ENCODE measurements around the gene FCHSD2. TPM values are rescaled to one million over a fixed set of nuclear protein-coding genes. Genes with fewer than 3 reads are reported as not detected.

The FCHSD2 gene
- total and polyA plus RNA-seq, 2 donors (not counting 3 experiments of a cell fraction or from before 2014, with no cell fraction given): 20.8 to 56.9 TPM

DNA sequence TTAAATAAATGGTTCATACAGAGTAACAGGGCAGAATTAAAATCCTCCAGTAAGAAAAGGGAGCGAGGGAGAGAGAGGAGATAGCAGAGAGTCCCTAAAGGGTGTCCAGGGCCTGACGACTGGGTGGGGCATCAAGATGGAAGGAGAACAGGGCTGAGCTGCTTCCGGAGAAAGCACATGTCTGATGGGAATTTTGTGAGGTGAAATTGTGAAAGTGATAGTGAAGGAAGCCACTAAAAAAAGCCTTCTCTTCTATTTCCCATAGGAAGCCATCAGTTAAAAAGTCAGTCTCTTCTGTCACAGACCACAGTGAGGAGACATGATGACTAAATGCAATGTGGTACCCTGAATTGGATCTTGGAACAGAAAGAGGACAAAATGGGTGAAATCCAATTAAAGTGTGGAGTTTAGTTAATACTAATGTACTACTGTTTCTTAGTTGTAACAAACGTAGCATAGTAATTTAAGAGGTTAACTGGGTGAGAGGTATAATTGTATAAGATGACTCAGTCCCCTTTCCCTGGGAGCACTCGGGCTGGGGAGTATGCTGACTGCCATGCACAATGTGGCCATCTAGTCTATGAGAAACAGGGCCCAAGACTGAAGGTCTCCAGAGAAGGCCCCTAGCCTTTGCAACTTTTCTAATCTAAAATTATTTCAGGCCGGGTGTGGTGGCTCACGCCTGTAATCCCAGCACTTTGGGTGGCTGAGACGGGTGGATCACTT is 29.5 kb upstream of the FCHSD2 start:
- H3K27me3 ChIP-seq (ENCODE audit: control insufficient read depth in 2 of 2, insufficient read depth in 2 of 2, low read length in 2 of 2): no peaks in the 10 kb centered on the region
- no peak overlapping the region for H3K4me3 ChIP-seq (replicated peaks in 1 of 3; ENCODE audit: insufficient read depth in 1 of 3, low read depth in 1 of 3, low read length in 3 of 3)
- no peaks in the 10 kb centered on the region for H3K79me2 ChIP-seq (ENCODE audit: control insufficient read depth, insufficient read depth, low read length)
- H3K36me3 ChIP-seq (ENCODE audit: control insufficient read depth in 2 of 2, extremely low read depth in 1 of 2, insufficient read depth in 2 of 2, low read length in 2 of 2): no peaks in the 10 kb centered on the region
- H2AFZ ChIP-seq (ENCODE audit: low read depth, low read length): no peak overlapping the region
- ChIA-PET POLR2A (no interaction called here), CTCF (interaction anchor here (0.8 kb wide), 1 partner anchor 446 kb away, joined by 3 read pairs; no protein-coding TSS in a partner anchor)
- H3K27ac ChIP-seq (ENCODE audit: insufficient read depth, low read depth, low read length): no peak overlapping the region
- FAIRE-seq (peak; percentile 64), DNase-seq (ENCODE audit: low read depth, low spot score) (no peak)
- BruUV-seq (replicated peaks): no TSS peak
- no peaks in the 10 kb centered on the region for H3K9me3 ChIP-seq (replicated peaks; ENCODE audit: control insufficient read depth, insufficient read depth, low read length)
- H3K9ac ChIP-seq (replicated peaks; ENCODE audit: extremely low read depth, insufficient read depth, low read length): no peak overlapping the region
- peaks cover 23% of the 10 kb centered on the region for H3K4me1 ChIP-seq (ENCODE audit: control insufficient read depth, extremely low read depth, insufficient read depth, low read length)
- no peaks in the 10 kb centered on the region for H4K20me1 ChIP-seq (replicated peaks; ENCODE audit: control insufficient read depth, extremely low read depth, insufficient read depth, low read length)
- no peak for TF ChIP-seq MYC (IDR thresholded peaks at IDR 0.05; ENCODE audit: low read depth, low read length)
- TF ChIP-seq GATA2 (IDR thresholded peaks at IDR 0.05; ENCODE audit: insufficient read depth, insufficient read length, low read depth, low read length): no peak
- no peak for TF ChIP-seq FOS (IDR thresholded peaks at IDR 0.05; ENCODE audit: borderline replicate concordance, insufficient read depth, low read length)
- no peak for TF ChIP-seq JUN (IDR thresholded peaks at IDR 0.05; ENCODE audit: borderline replicate concordance, insufficient read depth, insufficient read length, low read depth)
- TF ChIP-seq, protein P1, sequence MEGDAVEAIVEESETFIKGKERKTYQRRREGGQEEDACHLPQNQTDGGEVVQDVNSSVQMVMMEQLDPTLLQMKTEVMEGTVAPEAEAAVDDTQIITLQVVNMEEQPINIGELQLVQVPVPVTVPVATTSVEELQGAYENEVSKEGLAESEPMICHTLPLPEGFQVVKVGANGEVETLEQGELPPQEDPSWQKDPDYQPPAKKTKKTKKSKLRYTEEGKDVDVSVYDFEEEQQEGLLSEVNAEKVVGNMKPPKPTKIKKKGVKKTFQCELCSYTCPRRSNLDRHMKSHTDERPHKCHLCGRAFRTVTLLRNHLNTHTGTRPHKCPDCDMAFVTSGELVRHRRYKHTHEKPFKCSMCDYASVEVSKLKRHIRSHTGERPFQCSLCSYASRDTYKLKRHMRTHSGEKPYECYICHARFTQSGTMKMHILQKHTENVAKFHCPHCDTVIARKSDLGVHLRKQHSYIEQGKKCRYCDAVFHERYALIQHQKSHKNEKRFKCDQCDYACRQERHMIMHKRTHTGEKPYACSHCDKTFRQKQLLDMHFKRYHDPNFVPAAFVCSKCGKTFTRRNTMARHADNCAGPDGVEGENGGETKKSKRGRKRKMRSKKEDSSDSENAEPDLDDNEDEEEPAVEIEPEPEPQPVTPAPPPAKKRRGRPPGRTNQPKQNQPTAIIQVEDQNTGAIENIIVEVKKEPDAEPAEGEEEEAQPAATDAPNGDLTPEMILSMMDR (IDR thresholded peaks at IDR 0.05; ENCODE audit: extremely low read depth in 1 of 2, insufficient read depth in 1 of 2, low read depth in 1 of 2, low read length in 2 of 2): no peak
- TF ChIP-seq, protein P2, sequence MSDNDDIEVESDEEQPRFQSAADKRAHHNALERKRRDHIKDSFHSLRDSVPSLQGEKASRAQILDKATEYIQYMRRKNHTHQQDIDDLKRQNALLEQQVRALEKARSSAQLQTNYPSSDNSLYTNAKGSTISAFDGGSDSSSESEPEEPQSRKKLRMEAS (IDR thresholded peaks at IDR 0.05; ENCODE audit: insufficient read depth, insufficient read length): no peak
- TF ChIP-seq POLR2AphosphoS5 (IDR thresholded peaks at IDR 0.05; ENCODE audit: insufficient read depth, low read depth, low read length): no peak
- TF ChIP-seq POLR2A (IDR thresholded peaks at IDR 0.05; ENCODE audit: low read depth, low read length): no peak
- no peak overlapping the region for H3K4me2 ChIP-seq (ENCODE audit: insufficient read depth, low read length)
- intact Hi-C loops (cut with micrococcal nuclease): no loop called here
- H3K9me1 ChIP-seq (replicated peaks; ENCODE audit: control insufficient read depth, extremely low read depth, insufficient read depth, low read length): no peaks in the 10 kb centered on the region
- dilution Hi-C loops (cut with MboI; ENCODE audit: extremely low pct_ligation_motif_present, low sequenced_read_pairs): no loop called here

Data from endothelial cell of umbilical vein (primary cell).